ENCODE measurements around the gene HPS1. TPM values are rescaled to one million over a fixed set of nuclear protein-coding genes. Genes with fewer than 3 reads are reported as not detected.

The HPS1 gene
- total and polyA plus RNA-seq, 2 of the 8 experiments (the other 6 are each of a cell fraction or from before 2014, with no cell fraction given), result 38.7 to 61.7 TPM

GRCh38 chr10:98438715-98439114 is 8.0 kb downstream of the HPS1 start:
- Histone ChIP-seq H2BK20ac (ENCODE audit: low read length) (no peak overlapping the region), H3K79me2 (ENCODE audit: control insufficient read depth in 1 of 2, insufficient read depth in 2 of 2, low read length in 2 of 2) (no peaks in the 10 kb centered on the region), H3K23me2 (ENCODE audit: low read depth, low read length) (no peaks in the 10 kb centered on the region), H3K79me1 (ENCODE audit: low read depth, low read length) (no peaks in the 10 kb centered on the region), H3K4ac (replicated peaks; ENCODE audit: insufficient read length, low read depth, low read length) (no peak overlapping the region), H3K4me3 (ENCODE audit: extremely low read depth in 1 of 4, insufficient read depth in 2 of 4, low read depth in 3 of 4, low read length in 4 of 4) (no peak overlapping the region), H3K23ac (ENCODE audit: insufficient read length) (no peak overlapping the region), H3K56ac (replicated peaks; ENCODE audit: insufficient read length, low read depth, low read length) (no peak overlapping the region), H2AK5ac (ENCODE audit: low read depth, low read length) (no peak overlapping the region), H4K5ac (ENCODE audit: insufficient read length, low read depth, low read length) (no peak overlapping the region), H3K27ac (ENCODE audit: low read depth, low read length) (no peak overlapping the region), H2BK5ac (ENCODE audit: low read depth, low read length) (no peak overlapping the region), H2BK15ac (ENCODE audit: low read length) (no peak overlapping the region), H3K4me1 (replicated peaks in 1 of 4; ENCODE audit: control insufficient read depth in 3 of 4, insufficient read depth in 4 of 4, low read length in 3 of 4) (no peaks in the 10 kb centered on the region), H4K8ac (ENCODE audit: extremely low read depth, insufficient read depth, low read length) (no peak overlapping the region), H3K36me3 (ENCODE audit: control insufficient read depth in 2 of 4, insufficient read depth in 4 of 4, low read length in 3 of 4) (peaks cover 2 to 59% (median 36%) of the 10 kb centered on the region in 4 experiments; a peak in 6 of 8 replicates), H3K18ac (ENCODE audit: extremely low read depth, low read length) (no peak overlapping the region), H2BK12ac (ENCODE audit: low read depth, low read length) (no peak overlapping the region), H3K27me3 (replicated peaks in 1 of 4; ENCODE audit: control insufficient read depth in 3 of 4, extremely low read depth in 1 of 4, insufficient read depth in 3 of 4, low read length in 3 of 4) (no peaks in the 10 kb centered on the region), H4K91ac (replicated peaks; ENCODE audit: insufficient read length, low read length) (no peak overlapping the region), H4K20me1 (replicated peaks in 1 of 2; ENCODE audit: control insufficient read depth in 1 of 2, insufficient read depth in 2 of 2, low read length in 2 of 2) (peaks cover 0 to 4% of the 10 kb centered on the region in 2 experiments), H2AFZ (ENCODE audit: low read length) (no peak overlapping the region), H3K9ac (replicated peaks in 1 of 4; ENCODE audit: extremely low read depth in 1 of 4, low read depth in 3 of 4, low read length in 3 of 4) (no peak overlapping the region), H3K14ac (ENCODE audit: insufficient read length) (no peak overlapping the region), H3K4me2 (ENCODE audit: insufficient read depth in 1 of 2, low read depth in 2 of 2, low read length in 2 of 2) (no peak overlapping the region), H2BK120ac (replicated peaks; ENCODE audit: low read depth, low read length) (no peak overlapping the region), H3K9me3 (ENCODE audit: insufficient read depth in 2 of 2, low read depth in 1 of 2, low read length in 1 of 2) (peaks cover 8 to 12% of the 10 kb centered on the region in 2 experiments; a peak in 2 of 4 replicates)
- 81% methylated on average over 4 of the region's 4 CpGs; no CpG with 5 or more reads in 1 of the 2 experiments for WGBS, 2 experiments (ENCODE audit: extremely low coverage in 1 of 2, insufficient coverage in 1 of 2, insufficient read length in 1 of 2, insufficient replicate concordance in 2 of 2, low coverage in 1 of 2, low lambda C conversion rate in 2 of 2, missing lambda C conversion rate in 1 of 2)
- POLR2A ChIA-PET (ENCODE audit: partially characterized antibody), result no interaction called here
- CTCF ChIA-PET (ENCODE audit: partially characterized antibody), result no interaction called here
- TF ChIP-seq NANOG (IDR thresholded peaks at IDR 0.05; ENCODE audit: insufficient read depth, low read depth, low read length, poor library complexity, severe bottlenecking) (no peak), CEBPB (IDR thresholded peaks at IDR 0.05; ENCODE audit: low read depth, low read length) (peak; percentile 44; the same call in 1 of the 2 replicates)
- FAIRE-seq (no peak), DNase-seq (ENCODE audit: low read depth in 1 of 2, low spot score in 2 of 2) (no peak)

Measured in H1 (cell line).